Stimulated activated CD8-positive, alpha-beta memory T cell treated with anti-CD3 and anti-CD28 coated beads, Interleukin-4, amount 100 ng/mL, for 1 hour (primary cell): ENCODE results near the gene DIAPH3.

ENCODE experiments used
- DNase-seq, 2 donors: peaks; one replicate each; pipeline ENCODE4 v3.0.0-alpha.2; 2020; ENCODE audit warnings: low read depth in 2 of 2, low spot score in 1 of 2

Gene DIAPH3

DNA sequence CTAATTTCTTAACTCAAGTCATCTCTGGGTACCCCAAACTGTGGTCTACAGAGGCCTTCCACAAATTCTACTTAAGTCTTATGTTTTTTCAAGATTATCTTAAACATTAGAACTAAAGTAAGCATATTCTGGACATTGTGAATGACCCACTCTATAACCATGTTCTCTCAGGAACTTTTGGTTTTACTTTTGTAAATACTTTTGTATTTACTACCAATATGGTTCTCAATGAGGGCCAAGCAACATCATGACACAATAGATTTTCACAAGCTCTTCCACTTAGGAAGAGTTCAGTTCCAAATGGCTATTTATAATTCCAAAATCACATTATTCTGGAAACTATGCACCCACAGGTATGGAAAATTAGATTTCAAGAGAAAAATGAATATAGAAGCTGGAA lies 10.8 kb downstream of the DIAPH3 start:
- DNase-seq, result no peak

DNA sequence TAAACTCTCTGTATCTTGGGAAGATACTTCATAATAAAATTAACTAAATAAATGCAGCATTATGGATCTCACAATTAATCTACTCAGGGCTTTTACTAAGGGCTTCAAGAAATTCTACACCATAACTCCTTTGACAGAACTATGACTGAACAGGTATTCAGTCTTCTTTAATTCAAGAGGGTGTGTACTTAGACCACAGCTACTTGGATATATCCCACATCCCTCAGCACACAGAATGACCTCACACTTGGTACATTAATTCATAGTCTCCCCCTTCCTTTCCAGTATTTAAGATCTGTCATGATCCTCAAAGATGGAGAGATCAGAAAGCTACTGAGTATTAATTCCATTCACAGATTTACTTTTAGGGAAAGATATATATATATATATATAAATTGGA lies 11.6 kb downstream of the DIAPH3 start:
- no peak for DNase-seq

DNA sequence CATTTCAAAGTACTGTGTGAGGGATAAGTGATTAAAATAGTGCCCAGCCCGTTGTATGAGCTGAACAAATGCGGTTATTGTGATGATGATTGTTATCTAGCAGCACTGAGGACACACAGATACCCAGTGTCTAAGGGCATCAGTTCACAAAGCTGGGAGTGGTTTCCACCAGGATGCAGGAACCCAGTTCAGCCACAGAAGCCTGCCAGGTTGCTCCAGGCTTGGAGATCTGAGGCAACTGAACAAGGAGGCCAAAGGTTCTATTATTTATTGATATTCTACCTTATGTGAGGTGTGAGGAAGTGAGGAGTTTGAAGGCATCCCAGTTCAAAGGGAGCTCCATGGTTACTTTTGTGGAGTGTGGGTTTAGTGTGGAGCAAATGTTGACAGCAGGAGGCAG lies 13.2 kb downstream of the DIAPH3 start:
- DNase-seq, result no peak

DNA sequence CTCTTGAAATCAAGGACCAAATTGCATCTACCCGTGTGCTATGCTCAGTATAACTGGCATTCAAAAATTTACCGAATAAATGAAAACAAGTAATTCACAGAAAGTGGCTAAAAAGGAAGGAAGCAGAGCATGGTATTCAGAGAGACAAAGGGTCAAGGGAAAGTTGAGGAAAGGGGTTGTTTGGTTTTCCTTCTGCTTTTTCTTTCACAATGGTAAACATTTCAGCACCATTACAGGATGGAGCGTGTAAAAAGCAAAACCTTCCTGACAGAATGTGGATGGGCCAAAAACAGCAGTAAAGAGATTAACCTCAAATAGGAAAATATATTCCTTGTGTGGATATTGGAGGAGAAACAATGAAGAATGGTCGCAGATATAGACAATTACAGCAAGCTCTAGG lies 14.8 kb downstream of the DIAPH3 start:
- no peak for DNase-seq

DNA sequence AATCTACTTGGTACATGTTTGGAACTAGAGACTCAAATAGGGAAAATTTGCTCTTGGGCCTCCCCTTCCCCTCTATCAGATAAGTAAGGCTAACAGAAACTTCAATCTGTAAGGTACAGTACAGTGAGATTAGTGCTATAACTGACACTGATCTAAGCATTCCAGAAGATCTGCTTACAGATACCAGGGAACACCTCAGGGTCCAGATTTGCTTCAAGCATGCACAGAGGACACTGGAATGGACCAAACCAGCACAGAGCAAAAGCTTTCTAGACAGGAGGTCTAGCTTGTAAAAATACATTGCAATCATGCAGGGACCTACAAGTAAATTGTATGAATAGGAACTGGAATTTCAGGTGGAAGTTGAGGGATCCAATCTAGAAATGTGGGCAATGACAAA lies 16.4 kb downstream of the DIAPH3 start:
- no peak for DNase-seq

DNA sequence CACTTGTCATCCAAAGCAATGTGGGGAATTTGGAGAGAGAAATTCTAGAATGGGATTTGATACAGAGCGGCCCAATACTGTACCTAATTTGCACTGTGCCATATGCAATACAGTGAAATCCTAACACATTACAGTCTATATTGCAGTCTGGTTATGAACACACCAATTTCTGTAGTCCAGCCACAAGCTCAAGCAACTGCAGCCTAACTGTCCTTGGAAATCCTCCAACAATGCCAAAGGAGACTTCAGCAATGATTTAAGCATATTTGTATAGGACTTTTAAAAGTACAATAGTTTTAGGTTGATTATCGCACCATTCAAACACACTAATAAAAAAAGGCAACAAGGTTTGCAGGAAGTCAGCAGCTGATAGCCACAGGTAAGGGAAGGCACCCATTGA lies 17.3 kb downstream of the DIAPH3 start:
- DNase-seq, result no peak

DNA sequence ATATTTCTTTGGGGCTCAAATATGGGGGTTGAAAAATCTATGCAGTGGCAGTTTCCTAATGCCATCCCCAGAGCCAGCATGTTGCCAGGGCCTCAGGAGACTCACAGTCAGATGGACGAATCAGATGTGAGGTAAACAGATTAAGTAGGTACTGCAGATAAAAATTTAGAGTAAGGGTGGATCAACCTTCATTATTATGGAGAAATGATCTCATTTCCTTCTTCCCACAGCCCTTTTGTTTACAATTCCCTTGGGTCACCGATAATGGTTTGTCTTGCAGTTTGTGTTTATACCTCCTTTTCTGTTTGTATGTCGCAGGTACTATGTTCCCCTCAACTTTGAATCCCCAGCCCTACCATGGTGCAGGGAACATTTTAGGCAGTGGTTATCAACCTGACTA lies 20.0 kb downstream of the DIAPH3 start:
- DNase-seq, result no peak

DNA sequence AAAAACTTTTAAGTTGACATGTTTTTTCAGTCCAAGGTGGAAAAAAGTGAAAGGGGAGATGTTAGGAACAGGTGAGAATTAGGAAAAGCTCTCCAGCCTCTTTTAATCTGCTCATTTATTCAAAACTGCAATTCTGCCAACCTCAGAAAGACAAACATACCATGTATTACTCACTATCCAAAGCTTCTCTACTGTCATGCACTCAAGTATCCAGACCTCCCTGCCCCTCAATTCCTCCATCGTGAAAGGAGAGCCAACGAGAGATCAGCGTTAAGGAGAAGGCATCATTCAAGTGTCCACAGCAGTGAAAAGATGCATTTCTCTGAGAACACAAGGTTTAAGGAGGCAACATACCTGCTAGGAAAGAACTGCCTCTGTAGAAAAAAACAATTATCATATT lies 24.5 kb downstream of the DIAPH3 start:
- no peak for DNase-seq

DNA sequence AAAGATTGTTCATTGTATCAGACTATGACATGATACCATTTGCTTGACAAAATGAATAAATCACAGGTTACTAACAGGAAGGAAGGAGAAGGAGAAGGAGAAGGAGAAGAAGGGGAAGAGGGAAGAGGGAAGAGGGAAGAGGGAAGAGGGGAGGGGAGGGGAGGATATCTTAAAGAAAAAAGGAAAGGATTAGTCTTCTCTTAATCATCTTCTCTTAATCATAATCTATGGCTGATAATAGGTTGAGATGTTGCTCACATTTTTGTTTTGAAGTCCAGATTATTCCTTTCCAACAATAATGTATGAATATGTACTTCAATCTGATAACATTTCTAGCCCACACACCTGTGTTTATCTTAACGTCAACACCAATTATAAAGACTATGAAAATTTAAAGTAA lies 25.1 kb downstream of the DIAPH3 start:
- no peak for DNase-seq

DNA sequence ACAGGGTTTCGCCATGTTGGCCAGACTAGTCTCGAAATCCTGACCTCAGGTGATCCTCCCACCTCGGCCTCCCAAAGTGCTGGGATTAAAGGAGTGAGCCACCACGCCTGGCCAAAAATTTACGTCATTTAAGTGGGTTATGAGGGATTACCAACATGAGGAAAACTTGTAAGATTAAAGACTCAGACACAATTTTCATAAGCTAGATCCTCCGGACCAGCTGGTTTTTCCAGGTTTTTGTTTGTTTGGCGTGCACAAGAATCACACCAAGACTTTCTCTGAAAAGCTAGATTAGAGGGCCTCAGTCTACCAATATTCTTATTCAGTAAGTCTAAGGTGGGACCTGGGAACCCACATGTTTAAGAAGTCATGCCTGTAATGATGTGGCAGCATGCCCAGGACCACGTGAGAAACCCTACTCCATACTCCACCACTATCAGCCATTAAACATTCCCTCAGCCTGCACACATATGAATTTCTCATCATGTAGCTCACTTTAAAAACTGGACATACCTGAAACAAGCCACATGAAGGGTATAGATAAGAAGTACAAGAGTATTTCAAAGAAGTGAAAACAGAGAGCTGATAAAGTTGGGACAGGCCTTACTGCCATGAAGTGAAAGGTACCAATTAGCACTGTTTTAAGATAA lies 25.7 kb downstream of the DIAPH3 start:
- no peak for DNase-seq

DNA sequence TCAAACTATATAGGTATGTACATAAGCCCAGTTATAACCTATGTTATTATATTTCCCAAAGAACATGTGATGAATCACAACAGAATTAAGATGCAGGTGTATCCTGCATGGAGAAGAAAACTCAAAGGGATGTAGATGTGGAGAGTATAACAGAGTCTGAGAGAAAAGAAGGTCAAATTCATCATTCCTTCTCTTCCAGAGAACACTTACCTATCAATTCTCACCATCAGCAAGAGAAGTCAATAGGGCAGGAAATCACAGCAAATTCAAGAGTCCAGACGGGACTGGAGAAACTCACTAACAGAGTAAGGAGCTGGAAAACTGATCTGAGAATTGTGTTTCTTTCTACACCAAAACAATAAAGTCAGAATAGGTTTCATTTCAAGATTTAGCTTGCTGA lies 28.4 kb downstream of the DIAPH3 start:
- no peak for DNase-seq

DNA sequence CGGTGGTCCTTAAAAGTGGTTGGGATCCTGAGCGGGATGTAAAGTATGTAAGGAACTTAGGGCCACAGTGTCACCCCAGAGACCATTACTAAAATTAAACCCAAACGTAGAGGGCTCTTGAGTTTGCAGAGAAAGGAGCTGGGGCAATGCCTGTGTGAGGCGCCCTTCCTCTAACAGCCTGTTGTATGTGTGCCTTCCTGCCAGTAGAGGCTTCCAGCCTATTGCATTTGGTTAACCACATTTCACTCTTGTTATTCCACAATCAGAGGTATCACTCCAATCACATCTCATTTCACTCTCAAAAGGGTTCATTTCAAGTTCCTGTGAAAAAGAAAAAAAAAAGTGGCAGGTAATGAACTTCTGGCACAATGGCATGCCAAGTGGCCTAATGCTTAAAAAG lies 29.4 kb downstream of the DIAPH3 start:
- DNase-seq, result no peak

DNA sequence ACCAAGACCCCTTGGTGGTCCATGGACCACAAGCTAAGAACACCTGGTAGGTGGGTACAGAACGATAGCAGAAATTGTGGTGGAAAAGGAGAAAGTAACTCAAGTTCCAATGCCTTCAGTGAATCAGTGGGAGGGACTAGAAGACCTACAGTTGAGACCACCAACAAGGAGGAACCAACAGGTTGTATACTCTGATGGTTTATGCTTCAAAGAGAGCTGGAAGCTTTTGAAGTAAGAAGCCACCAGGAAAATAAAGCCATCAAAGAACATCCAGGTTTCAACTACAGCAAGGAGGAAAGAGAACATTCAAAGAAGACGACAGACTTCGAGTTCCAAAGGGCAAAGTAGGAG lies 42.4 kb downstream of the DIAPH3 start:
- DNase-seq, result no peak

DNA sequence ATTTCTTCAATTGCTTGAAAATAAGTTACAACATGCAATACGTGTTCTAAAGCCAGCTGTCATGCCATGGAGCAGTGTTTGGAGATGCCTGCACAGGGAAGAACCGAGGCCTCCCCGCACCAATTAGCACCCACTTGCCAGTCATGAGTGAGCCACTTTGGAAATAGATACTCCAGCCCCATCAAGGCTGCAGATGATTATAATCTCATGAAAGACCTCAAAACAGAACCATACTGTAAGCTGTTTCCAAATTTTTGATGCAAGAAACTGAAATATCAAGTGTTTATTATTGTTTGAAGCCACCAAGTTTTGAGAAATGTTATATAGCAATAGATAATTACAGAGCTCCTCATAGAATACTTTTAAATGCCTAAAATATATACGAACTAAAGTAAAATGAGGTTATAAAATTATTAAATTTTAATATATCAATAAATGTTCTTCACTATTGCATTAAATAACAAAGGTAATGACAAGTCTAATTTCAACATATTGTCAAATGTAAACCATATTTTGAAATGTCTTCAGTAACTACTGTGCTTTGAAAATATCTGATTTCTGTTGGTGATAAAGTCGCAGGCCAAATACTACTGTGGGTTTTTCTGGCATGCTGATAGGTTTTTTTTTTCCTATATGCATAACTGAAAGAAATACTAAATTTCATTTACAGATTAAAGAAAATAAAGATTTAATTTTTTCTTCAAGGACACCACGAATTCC lies 43.0 kb downstream of the DIAPH3 start:
- no peak for DNase-seq

DNA sequence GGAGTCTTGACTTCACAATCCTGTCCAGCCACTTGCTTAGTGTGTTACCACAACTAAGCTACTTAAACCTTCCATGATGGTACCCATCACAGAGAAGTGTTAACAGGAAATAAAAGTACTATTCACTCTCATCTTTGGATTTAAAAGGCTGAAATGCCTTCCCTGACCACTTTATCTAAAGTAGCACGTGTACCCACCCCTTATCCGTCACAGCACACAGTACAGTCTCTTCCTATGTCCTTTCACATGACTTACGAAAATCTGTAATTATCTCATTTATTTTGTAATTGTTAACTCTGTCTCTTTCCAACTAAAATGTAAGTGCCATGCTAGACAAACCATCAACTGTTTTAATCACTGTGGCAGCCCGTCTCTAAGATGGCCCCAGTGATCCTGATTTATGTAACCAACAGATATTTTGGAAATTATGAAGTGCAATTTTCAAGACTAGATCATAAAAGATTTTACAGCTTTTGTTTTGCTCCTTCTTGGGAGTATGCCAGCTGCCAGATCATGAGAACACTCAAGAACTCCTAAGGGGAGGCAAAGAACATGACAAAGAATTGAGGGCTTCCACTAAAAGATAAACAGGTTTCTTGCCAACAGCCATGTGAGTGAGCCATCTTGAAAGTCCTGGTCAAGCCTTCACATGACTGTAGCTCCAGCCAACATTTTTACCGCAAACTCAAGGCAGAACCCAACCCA lies 44.9 kb downstream of the DIAPH3 start:
- no peak for DNase-seq

DNA sequence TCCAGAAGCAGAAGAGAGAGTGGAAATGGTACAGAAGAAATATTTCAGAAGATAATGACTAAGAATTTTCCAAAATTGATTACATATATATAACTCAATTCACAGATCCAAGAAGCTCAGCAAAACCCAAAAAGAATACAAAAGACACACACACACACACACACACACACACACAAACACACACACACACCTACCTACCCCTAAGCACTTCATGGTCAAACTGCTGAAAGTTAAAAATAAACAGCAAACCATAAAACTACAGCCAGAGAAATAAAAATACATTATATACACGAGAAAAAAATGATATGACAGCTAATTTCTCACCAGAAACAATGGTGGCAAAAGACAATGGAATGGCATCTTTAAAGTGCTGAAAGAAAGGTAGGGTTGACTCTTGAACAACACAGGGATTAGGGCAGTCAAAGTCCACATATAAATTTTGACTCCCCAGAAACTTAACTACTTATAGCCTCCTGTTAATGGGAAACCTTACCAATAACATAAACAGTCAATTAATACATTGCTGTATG lies 49.2 kb downstream of the DIAPH3 start:
- DNase-seq, result no peak

DNA sequence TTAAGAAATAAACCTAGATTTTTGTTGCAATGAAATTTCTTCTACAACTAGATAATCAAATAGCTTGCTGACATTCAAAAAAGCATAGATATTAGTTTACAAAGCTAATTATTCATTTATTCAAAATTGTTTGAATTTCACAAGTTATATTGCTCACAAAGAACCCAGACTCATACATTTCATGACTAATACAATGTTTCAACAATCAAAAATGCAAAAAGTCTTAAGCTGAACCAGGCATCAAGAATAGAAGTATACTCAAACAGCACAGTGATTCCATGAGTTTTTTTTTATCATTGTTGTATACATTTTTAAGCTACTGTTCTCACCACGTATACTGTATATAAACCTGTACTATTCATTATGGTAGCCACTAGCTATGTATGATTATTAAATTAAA lies 51.0 kb downstream of the DIAPH3 start:
- no peak for DNase-seq

DNA sequence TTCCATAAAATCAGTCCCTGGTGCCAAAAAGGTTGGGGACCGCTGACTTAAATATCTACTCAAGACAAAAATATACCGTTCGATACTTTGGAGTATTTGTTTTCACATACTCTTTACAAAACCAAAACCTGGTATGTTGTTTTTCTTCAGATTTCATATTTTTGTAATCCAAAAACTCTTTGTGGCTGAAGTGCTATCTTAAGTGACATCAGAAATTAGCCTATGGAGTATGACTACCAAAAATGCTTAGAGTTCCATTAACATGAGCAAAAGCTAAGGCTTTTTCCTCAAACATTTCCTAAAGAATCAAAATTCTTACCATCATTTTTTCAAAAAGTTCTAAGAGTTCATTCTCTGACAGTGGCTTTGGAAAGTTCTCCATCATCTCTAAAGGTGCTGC lies 52.0 kb downstream of the DIAPH3 start:
- no peak for DNase-seq

DNA sequence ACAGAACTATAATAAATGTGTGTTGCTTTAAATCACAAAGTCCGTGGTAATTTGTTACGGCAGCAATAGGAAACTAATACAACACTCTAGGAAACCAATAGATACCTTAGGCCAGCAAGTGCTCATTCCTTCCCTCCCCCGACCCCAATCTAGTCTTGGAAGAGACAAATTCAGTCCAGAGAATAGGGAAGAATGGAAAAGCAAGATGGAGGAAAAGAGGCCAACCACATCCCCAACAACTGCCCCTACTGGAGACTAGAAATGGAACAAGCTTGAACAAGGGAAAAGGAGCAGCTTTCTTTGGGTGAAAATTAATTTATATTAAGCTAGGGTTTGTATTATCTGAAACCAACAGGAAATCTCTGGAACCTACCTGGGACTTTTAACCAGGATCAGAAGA lies 54.4 kb downstream of the DIAPH3 start:
- DNase-seq, result no peak

DNA sequence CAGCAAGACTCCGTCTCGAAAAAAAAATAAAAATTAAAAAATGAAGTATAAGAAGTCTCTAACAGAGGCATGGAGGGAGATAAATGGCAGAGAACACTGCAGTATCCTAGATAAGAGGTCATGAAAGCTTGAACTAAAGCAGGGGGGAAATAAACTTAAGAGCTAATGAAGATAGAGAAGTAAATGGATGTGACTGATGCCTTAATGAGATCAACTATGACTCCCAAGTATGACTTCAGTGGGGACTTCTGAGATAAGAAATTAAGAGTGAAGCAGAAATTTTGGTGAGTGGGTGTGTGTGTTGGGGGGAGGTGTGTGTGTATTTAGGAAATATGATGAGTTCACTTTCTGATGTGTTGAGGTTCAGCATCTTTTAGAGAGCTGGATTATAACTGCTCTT lies 55.1 kb downstream of the DIAPH3 start:
- DNase-seq, result no peak

DNA sequence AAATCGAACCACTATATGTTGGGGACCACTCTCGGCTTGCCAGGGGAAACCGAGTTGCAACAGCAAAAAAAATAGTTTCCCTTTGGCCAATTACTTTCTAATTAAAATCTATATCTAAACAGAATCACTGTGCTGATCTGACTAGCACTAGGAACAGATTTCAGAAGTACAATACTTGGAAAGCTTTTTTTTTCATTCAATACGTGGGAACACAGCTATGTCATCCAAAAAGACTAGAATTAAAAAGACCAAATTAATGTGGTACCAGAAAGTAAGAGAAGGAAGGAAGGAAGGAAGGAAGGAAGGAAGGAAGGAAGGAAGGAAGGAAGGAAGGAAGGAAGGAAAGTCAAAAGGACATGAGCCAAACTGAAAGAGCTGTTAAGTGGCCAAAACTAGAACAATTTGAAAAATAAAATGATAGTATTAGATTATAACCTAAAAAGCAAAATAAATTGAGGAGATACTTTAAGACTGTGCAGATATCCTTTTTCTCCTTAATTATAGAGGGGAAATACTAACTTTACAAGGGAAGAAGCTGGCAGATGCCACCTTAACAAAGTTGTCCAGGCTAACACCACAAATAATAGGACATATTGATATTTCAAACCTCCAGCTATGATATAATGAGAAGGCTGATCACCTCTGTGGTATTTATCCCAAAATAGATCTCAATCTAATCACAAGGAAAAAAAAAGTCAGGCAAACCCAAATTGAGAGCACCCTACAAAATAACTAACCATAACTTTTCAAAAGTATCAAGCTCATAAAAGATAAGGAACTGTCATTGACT lies 63.9 kb downstream of the DIAPH3 start:
- no peak for DNase-seq

DNA sequence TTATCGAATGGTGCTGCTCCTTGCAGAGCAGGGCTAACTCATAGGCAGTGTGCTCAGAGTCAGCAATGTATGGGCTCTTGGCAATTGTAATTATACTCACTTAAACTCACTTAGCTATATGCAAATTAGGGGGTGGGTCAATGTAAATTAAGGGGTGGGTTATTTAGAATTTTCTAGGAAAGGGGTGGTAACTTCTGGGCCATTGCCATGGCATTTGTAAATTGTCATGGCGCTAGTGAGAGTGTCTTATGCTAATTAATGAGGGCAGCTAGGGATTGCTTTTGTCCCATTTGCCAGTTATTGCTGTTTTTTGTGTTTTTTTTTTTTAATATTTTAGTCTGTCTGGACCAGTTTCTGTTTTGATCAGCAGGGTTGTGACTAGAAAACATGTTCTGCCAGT lies 68.4 kb downstream of the DIAPH3 start:
- DNase-seq, result no peak
